ELF-1 (cell line): ENCODE results near the gene RTP5.
"Not testable (repeated sequence)": the region's sequence is repeated elsewhere in the genome, so short reads cannot be mapped to it uniquely, and the experiment has no call there.

ENCODE experiments used
- DNase-seq: peaks from one replicate; pipeline ENCODE4 v3.0.0-alpha.2; 2016; ENCODE audit warnings: low read depth, low spot score

The RTP5 gene

DNA sequence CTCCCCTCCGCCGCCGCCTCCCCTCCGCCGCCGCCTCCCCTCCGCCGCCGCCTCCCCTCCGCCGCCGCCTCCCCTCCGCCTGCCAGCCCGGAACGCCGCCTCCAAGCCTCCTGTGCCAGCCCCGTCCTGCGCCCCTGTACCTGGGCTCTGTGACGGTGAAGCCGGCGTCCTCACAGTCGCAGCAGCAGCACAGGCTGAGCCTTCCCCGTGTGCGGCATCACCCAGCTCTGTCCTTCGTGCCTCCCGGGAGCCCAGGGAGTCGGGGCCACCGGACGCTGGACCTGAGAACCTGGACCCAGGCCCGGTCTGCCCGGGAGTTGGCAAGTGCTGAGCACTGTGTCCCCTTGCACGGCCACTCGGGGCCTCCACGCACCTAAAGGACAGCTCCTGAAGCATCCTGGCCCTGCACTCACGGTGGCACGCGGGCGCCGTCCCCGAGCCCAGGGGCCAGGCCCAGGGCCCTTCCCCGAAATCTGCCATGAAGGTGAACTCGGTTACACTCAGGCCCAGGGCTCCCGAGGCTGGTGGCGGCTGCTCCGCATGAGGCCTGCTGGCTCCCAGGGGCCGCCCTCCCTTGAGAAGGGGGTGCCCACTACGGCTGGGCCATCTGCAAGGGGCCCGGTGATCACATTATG, 32.9 kb downstream of the RTP5 start:
- no peak for DNase-seq

DNA sequence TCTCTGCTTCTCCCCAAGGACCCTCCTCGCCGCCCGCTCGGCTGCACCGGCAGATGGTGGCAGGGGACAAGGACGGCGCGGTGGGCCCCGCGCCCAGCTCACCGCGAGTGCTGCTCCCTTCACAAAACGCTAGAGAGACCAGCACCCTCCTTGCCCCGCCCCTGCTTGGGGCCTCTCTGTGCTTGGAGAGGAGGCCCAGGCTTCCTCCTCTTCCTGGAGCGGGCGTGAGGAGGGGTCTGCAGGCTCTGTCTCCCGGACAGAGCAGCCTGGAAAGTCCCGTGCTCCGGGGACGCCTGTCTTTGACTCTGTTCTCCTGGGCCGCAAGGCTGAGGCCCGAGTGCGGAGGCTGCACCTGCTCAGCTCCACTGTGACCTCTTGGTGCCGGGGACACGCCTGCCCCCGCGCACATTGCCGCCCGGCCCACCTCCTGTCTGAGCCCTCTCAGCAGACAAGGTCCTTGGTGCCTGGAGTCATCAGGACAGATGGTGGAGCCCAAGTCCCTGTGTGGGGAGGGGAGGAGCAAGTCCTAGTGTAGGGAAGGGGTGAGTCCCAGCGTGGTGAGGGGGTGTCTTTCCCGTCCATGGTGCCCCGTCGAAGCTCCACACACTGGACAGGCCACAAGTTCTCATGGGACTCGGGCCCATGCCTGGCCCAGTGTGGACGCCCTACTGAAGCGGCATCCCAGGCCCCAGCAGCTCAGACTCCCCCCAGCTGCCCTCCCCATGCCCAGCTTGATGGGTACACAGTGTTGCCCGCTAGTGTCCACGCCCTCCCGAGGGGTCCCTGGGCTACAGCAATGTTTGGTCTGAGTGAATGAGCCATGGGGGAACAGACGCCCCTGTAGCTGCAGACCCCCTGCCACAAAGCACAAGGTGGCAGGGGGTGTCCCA, 33.8 kb downstream of the RTP5 start:
- no peak for DNase-seq

DNA sequence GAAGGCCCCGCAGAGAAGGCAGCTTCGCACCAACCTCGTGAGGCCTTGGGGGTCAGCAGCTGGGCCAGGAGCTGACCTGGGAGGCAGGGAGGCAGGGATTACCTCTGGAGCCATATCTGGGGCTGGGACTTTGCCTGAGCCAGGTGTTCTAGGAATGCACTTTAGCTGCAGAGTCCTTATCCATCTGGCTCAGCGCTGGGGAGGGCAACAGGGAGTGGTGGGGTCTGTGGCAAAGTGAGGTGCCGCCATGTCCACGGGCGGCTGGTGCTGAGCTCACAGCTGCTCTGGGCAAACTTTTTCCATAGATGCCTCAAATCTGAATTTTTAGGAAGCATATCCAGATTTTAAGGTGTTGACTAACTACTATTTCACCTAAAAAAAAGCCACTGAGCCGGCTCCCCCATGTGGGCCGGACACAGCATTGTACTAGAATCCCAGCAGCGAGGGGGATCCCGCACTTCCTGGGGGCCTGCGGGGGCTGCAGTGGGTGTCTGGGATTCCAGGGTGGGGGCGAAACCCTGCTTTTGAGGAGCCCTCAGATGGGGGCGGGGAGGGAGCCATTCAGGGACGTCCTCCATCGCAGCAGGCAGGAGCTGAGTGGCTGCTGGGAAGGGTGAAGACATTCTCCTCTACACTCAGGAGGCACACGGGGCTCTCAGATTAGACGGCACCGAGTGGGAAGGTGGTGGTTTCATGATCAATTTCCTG, 34.6 kb downstream of the RTP5 start:
- no peak for DNase-seq

DNA sequence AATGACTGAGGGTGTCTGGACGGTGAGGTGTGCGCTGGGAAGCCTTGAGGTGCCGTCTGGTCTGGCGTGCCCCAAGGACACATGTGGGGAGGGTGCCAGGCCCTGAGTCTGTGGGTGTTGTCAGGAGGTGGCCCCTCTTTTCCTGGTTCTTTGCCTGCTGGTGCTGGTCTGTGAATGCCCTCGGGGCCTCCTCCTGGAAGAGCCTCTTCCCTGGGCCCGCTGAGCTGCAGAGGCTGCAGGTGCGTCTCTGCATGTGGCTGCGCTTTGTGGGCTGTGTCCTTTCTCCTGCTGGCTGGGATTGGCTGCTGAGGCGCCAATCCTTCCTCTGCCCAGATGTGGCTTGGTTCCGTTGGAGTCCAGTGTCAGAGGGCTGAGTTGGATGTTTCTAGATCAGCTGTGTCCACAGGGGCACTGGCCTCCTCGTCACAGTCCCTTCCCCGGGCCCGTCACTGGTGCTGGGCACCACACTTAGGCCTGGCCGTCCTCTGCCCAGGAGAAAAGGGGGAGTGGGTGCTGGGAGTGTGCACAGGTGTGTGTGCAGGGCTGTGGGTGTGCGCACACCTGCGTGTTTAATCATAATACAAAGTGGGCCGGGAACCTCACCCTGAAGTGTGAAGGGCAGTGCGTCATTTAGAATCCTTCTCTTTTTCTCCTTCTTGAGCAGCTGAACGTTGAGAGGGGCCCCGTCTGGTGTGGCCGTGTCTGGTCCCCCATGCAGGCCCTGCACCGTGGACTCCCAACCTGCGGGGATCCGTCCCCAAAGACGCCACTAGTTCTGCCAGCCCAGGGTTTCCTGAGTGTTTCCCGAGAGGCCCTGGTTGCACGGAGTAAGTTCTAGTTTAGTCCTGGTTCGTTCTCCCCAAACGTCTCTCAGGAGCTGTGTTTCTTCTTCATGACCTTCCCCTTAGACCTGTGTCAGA, 35.5 kb downstream of the RTP5 start:
- DNase-seq, result no peak

DNA sequence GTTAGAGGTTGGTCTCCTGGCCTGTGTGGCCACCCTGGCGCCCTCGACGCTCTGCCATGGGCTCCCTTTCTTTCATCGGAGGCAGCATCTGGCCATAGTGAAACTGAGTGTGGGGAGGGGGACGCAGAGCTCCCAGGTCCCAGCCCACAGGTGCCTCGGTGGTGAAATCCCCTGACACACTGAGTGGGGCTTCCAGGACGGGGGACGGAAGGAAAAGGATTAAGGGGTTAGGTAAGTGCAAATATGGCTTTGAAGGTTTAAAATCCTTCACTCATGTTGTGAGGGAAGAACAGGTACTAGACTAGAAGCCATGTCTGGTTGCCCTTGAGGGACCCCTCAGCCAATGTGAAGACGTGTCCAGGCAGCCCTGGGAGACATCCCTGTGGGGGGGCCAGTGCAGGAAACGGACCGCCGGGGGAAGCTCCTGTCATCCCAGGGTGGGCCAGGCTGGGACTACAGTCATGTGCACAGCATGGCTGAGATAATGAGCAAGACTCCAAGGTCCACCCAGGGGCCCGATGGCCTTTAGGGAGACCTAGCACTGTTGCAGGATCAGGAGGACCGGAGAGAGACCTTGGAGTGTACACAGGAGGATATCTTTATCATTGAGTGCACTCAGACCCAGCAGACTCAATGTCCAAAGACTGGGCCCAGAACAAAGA, 36.3 kb downstream of the RTP5 start:
- no peak for DNase-seq

DNA sequence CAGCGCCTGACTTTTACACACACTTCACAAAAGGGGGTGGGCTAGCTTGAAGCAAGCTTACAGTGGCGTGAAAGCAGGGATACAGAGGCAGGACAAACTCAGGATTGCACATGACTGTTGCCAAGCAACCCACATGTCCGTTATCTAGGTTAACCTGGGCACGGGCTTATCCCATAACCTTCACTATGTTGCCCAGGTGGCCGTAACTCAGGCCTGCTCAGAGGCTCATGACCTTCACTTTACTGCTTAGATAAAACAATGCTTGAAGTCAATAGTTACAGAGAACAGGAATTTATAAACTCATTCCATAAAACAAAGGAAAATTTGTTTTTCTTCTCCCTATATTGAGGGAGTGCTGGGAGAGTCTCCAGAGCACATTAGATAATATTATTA, 36.8 kb downstream of the RTP5 start:
- not testable (repeated sequence) for DNase-seq

DNA sequence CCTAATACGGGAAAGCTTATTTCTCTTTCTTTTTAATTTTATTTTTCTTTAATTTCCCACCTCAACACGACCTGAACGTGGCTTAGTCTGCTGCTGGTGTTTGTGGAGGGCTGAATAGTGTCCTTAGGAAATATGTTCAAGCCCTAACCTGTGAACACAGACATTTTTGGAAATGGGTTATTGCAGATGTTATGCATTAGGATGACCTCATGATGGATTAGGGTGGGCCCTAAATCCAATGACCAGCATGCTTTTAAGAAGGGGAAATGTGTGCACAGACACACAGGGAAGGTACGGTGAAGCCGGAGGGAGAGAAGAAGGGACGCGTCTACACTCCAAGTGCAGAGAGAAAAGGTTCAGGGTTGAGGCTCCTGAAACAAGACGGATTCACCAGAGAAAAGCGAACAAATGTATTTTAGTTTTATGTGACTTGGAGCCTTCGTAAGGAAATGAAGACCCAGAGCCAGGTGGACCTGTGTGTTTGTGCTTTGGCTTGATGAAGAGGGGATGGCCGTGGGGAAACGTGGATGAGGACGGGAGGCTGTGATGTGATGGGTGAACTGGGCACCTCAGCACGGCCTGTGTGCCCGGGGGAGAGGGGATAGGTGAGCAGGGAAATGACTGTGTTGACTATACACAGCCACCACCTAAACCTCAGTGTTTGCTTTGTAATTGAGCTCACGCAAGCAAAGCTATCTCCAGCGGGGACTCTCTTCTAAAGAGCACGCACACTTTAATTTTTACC, 37.5 kb downstream of the RTP5 start:
- no peak for DNase-seq

DNA sequence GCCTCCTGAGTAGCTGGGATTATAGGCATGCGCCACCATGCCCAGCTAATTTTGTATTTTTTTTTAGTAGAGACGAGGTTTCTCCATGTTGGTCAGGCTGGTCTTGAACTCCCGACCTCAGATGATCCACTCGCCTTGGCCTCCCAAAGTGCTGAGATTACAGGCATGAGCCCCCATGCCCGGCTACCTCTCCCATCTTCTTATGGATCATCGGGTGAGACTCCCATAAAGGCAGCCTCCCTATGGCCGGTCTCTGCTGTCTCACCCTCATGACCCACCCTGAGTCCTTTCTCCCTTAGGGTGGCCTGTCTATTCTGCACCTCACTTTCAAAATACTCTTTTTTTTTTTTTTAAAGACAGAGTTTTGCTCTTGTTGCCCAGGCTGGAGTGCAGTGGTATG, 38.3 kb downstream of the RTP5 start:
- not testable (repeated sequence) for DNase-seq

DNA sequence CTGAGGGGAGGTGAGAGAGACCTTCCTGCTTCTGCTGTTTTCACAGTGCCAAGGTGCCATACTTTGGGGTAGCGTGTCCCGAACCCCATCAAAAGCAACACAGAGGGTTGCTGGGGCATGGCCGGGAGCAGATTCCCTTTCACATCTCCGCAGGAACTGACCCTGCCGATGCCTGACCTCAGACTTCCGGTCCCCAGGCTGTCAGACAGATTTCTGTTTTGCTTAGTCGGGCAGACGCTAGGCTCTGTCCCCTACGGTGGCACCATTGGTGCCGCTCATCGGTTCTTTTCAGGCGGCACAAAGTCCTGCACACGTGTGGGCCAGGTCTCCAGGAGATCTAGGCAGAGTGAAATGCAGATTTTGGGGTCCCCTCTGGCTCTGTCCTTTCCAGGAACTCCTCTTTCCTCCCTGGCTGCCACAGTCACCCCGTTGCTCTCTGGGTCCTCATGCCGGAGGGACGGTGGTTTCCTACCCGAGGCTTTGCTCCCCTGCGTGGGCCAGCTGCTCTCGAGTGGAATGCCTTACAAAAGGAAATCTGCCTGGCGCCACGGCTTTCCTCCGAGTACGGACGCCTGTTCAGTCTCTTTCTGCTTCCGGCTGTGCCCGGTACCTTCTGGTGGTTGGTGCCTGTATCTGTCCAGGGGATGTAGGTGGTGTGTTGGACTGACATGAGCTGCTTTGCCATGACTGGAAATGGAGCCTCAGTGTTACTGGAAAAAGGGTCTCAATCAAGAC, 39.3 kb downstream of the RTP5 start:
- no peak for DNase-seq

DNA sequence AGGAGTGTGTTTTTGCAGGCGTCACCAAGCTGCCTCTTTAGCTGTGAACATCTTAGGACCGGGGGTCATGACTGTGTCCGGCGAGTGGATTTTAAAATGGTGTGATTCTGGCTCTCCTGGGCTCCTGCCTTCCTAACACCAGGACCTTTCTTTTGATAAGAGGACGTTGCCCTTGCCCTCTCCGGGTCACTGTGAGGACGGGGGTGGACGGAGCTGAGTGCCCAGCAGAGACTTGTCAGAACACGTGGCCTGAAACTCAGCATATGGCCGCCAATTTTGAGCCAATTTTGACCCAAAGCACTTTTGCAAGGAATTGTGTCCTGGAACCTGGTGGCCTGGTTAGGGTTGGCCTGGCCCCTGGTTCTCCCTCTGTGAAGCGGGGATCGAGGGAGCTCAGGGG, 40.2 kb downstream of the RTP5 start:
- DNase-seq, result no peak

DNA sequence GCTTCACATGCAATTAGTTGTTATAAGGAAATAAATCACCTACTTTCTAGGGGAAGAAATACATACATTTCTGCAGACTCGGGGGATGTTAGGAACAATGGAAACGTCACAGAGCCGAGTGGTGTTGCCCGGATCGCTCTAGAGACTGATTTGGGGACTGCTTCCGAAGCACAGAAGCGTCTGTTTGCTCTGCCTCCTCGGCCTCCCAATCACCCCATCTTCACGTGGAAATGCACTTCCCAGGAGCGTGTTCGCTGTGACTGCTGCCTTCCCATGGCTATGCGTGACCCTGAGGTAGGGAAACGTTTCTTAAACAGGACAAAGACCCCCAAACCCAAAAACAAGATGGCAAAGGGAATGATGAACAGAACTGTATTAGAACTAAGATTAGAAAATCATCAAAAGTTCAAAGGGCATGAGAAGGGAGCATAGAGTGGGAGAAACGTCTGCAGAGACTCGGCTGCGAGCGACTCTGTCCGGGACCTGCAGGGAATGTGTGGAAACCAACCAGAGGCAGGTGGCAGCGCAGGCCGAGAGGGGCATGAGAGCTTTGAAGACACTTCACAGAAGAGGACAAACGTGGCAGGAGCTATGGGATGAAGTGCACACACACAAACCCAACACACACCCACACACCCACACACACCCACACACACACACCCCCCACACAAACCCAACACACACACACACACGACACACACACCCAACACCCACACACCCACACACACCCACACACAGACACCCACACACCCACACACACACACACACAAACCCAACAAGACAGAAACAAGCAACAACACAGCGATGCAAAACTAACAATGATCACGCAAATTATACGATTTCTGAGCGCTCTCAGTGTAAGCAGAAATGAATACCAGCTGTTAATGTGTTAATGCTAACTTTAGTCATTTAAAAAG, 41.3 kb downstream of the RTP5 start:
- no peak for DNase-seq

DNA sequence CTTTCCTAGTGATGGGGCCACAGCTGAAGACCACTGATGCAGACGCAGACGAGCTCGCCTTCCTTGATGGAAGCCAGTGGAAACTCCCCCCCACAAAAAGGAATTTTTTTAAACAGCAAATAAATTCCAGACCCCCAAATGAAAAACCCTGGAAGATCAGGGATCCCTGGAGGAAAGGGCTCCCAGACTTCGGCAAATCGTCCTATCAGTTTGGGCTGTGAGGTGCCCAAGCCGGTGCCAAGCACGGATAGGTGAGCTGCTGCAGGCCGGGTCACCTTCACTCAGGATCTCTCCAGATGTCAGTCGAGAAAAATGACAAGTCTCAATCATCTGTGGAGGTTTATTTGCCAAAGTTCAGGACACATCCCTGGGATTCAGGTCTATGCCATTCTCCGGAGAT, 42.0 kb downstream of the RTP5 start:
- DNase-seq, result no peak

DNA sequence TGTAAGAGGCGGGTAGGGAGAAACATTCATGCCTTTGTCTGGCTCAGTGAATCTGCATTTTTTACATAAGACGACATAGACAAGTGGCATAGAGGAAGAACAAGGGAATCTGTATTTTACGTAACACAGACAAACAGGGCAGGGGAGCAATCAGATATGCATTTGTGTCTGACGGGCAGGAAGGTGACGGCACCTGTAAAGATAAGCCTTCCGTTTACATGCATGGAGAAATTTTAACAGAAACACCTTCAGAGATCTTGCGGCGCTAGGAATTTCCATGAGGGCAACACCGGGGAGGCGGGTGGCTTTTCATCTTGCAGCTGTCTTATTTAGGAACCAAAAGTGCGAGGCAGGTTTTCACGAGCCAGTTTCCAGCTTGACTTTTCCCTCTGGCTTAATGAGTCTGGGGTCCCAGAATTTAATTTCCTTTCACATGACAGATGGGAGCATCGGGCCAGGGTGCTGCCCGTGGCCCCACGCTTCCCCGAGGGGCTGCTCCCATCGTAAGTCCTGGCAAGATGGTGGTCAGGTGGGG, 42.6 kb downstream of the RTP5 start:
- DNase-seq, result no peak

DNA sequence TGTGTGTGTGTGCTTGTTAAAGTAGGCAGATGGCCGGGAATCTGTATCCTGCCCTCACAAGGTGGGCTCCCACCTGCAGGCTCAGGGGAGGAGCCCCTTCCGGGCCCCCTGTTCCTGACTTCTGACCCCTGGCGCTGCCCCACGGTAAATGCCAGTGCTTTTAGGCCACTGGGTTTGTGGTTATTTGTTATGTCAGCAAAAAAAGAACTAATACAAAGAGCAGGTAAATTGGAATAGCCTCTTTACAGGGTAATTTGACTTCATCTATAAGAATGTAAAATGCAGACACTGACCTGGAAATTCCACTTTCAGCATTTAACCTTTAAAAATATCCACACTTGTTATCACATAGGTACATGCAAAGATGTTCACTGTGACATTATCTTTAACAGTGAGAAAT, 44.2 kb downstream of the RTP5 start:
- DNase-seq, result no peak

DNA sequence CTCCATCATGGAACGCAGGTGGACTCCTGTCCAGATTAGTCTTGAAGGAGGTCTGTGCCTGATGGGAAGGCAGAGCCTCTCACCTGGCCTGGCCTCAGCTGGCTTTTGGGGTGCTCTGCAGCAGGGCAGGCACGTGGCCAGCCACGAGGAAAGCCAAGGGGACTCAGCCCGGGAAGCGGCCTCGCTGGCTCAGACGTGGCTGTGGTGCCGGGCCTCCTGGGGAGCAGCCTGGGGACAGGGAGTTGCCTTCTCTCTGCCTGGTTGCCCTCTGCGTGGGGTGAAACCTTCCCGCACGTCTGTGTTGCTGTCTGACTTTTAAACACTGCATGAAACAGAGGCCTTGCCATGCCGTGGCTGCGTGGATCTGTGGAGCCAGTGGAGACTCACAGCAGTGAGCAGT, 45.0 kb downstream of the RTP5 start:
- no peak for DNase-seq

DNA sequence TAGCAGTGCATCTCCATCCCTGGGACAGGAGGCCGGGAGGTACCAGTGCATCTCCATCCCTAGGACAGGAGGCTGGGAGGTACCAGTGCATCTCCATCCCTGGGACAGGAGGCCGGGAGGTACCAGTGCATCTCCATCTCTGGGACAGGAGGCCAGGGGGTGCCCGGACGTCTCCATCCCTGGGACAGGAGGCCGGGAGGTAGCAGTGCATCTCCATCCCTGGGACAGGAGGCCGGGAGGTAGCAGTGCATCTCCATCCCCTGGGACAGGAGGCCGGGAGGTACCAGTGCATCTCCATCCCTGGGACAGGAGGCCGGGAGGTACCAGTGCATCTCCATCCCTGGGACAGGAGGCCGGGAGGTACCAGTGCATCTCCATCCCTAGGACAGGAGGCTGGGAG, 52.1 kb downstream of the RTP5 start:
- DNase-seq, result not testable (repeated sequence)

DNA sequence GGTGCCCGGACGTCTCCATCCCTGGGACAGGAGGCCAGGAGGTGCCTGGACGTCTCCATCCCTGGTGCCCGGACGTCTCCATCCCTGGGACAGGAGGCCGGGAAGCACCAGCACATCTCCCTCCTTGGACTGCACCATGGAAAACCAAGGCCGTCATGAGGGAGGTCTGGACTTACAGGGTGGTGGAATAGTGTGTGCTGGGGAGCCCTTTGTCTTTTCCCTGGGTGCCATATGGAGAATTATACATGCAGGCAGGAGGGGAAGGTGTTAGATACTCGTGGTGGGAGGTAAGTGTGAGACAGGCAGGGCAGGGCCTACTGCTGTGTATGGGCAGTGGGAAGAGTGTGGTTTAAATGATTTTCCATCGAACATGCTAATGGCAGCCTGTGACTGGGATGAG, 52.9 kb downstream of the RTP5 start:
- no peak for DNase-seq
